GM19438 (cell line): Measurements from ENCODE around the gene FEM1A.
"Not testable (repeated sequence)": the region's sequence is repeated elsewhere in the genome, so short reads cannot be mapped to it uniquely, and the experiment has no call there.

Experiments used
- ATAC-seq: cut with Tn5 transposase; IDR thresholded peaks from one replicate; pipeline ENCODE4 v1.9.1; 2021; ENCODE audit warnings: low read depth; ENCODE audit not compliant: unreplicated experiment

The FEM1A gene

DNA sequence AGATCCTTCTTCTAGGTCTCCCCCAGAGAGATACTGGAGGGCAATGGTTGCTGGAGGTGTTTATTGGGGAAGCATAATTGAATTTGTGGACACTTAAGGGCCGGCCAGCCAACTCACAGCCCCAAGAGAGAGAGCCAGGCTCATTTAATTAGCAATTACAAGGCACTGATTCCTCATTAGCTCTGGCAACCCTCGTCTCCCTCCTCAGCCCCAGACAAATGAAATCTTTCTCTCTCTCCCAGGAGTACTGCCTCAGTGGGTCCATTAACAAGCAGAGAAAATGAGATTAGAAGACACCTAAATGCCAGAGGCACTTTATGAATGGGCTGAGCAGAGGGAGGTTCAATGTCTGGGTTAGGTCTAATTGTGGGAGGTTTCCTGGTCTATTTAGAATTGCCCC is 19.0 kb upstream of the FEM1A start:
- no peak for ATAC-seq

DNA sequence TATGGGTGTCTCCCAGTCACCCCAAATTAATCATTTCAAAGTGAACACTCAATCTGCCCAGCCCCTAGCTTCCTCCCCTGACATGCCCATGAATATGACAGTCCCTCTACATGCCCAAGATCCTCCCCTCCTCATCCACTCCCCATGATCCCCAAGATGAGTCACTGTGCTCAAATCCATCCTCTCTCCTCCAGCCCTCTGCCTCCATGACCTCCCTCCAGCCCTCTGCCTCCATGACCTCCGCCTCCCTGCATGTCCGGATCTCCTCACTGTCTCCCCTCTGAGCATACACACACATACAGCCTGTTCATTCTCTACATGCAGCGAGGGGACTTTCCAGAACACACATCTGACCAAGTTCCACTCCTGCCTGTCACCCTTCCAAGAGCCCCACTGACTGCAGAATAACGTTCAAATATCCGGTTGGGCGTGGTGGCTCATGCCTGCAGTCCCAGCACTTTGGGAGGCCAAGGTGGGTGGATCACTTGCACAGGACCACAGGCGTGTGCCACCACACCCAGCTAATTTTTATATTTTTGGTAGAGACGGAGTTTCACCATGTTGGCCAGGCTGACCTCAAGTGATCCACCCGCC is 18.4 kb upstream of the FEM1A start:
- no peak for ATAC-seq

GRCh38 chr19:4774136-4774535 is 17.4 kb upstream of the FEM1A start:
- no peak for ATAC-seq

DNA sequence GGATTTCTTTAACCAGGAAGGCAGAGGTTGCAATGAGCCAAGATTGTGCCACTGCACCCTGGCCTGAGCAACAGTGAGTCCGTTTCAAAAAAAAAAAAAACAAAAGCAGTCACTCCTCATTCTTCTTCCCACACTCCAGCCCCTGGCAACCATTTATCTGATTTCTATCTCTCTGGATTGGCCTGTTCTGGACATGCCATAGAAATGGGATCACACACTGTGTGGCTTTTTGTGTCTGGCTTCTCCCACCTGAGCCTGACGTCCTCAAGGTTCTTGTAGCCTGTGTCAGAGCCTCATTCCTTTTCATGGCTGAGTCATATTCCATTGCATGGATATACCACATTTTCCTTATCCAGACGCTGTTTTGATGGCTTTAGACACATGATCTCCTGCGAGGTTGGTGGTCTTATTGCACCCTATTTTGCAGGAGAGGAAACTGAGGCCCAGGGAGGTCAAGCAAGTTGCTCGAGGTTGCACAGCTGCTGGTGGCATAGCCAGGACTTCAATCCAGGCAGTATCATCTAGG is 15.8 kb upstream of the FEM1A start:
- ATAC-seq: no peak

- ATAC-seq: no peak
Measured at GRCh38 chr19:4776436-4777211, 14.9 kb upstream of the FEM1A start.

DNA sequence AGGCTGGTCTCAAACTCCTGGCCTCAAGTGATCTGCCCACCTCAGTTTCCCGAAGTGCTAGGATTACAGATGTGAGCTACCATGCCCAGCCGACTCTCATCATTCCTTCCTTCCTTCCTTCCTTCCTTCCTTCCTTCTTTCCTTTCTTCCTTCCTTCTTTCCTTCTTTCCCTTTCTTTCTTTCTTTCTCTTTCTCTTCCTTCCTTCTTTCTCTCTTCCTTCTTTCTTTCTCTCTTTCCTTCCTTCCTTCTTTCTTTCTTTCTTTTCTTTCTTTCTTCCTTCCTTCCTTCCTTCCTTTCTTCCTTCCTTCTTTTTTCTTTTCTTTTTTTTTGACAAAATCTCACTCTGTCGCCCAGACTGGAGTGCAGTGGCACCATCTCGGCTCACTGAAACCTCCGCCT is 13.4 kb upstream of the FEM1A start:
- ATAC-seq: not testable (repeated sequence)

GRCh38 chr19:4780860-4781259 is 10.7 kb upstream of the FEM1A start:
- ATAC-seq: no peak

- ATAC-seq: no peak
Measured at GRCh38 chr19:4781801-4782200, 9.7 kb upstream of the FEM1A start.

- not testable (repeated sequence) for ATAC-seq
Measured at GRCh38 chr19:4786412-4787016, 5.0 kb upstream of the FEM1A start.

DNA sequence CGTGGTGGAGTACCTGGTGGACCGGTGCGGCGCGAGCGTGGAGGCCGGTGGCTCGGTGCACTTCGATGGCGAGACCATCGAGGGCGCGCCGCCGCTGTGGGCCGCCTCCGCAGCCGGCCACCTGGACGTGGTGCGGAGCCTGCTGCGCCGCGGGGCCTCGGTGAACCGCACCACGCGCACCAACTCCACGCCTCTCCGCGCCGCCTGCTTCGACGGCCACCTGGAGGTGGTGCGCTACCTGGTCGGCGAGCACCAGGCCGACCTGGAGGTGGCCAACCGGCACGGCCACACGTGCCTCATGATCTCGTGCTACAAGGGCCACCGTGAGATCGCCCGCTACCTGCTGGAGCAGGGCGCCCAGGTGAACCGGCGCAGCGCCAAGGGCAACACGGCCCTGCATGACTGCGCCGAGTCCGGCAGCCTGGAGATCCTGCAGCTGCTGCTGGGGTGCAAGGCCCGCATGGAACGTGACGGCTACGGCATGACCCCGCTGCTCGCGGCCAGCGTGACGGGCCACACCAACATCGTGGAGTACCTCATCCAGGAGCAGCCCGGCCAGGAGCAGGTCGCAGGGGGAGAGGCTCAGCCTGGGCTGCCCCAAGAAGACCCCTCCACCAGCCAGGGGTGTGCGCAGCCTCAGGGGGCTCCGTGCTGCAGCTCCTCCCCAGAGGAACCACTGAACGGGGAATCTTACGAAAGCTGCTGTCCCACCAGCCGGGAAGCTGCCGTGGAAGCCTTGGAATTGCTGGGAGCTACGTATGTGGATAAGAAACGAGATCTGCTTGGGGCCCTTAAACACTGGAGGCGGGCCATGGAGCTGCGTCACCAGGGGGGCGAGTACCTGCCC is 708 bp downstream of the FEM1A start:
- ATAC-seq: not testable (repeated sequence)

DNA sequence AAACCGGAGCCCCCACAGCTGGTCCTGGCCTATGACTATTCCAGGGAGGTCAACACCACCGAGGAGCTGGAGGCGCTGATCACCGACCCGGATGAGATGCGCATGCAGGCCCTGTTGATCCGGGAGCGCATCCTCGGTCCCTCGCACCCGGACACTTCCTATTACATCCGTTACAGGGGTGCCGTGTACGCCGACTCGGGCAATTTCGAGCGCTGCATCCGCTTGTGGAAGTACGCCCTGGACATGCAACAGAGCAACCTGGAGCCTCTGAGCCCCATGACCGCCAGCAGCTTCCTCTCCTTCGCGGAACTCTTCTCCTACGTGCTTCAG is 1.3 kb downstream of the FEM1A start:
- ATAC-seq: not testable (repeated sequence)

DNA sequence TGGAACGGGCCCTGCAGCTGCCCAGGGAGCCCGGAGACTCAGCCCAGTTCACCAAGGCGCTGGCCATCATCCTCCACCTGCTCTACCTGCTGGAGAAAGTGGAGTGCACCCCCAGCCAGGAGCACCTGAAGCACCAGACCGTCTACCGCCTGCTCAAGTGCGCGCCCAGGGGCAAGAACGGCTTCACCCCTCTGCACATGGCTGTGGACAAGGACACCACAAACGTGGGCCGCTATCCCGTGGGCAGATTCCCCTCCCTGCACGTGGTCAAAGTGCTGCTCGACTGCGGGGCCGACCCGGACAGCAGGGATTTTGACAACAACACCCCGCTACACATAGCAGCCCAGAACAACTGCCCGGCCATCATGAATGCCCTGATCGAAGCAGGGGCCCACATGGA is 1.7 kb downstream of the FEM1A start:
- not testable (repeated sequence) for ATAC-seq

- ATAC-seq: no peak
Measured at GRCh38 chr19:4794971-4795370, 3.4 kb downstream of the FEM1A start.

DNA sequence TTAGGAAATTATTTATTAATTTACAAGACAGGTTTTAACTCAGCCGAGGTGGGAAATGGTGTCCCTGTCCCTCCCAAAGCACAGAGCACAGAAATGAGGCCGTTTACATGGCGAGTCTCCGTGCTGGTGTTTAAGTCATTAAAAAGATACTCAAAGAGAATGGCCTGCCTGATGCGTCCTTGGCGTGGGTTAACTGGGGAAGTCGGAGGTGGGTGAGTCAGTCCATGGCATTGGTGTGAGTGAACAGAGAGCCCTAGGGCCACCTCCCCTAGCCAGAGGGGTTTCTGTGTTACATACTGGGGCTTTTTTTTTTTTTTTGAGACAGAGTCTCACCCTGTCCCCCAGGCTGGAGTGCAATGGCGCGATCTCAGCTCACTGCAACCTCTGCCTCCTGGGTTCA is 3.9 kb downstream of the FEM1A start:
- ATAC-seq: no peak

- no peak for ATAC-seq
Measured at GRCh38 chr19:4800591-4801081, 9.1 kb downstream of the FEM1A start.

DNA sequence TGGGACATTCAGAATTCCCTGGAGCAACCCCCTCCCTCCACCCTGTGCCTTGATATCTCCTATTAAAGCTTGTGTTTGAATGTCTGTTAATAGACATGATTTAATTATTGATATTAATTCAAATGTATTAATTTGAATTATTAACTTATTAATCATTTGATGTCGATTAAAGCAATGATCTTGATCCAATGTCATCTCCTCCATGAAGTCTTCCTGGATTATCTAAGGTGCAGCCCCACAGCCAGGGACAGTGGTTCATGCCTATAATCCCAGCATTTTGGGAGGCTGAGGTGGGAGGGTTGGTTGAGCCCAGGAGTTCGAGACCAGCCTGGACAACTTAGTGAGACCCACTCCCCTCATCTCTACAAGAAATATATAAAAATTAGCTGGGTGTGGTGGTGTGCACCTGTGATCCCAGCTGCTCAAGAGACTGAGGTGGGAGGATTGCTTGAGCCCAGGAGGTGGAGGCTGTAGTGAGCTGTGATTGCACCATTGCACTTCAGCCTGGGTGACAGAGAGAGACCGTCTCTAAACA is 9.6 kb downstream of the FEM1A start:
- ATAC-seq: no peak

- ATAC-seq: no peak
Measured at GRCh38 chr19:4802711-4803110, 11.2 kb downstream of the FEM1A start.

- peak; percentile 60 for ATAC-seq
Measured at GRCh38 chr19:4803736-4804695, 12.5 kb downstream of the FEM1A start.

DNA sequence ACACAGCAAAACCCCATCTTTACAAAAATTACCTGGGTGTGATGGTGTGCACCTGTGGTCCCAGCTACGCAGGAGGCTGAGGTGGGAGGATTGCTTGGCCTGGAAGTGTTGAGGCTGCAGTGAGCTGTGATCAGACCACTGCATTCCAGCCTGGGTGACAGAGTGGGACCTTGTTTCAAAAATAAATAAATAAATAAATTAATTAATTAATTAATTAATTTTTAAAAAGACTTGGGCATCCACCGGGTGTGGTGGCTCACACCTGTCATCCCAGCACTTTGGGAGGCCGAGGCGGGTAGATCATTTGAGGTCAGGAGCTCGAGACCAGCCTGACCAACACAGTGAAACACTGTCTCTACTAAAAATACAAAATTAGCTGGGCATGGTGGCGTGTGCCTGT is 13.6 kb downstream of the FEM1A start:
- not testable (repeated sequence) for ATAC-seq
